GM10266 (cell line): ENCODE measurements around the gene METTL4.
A peak's percentile ranks its signal among the peaks of the same experiment; 100 is the strongest.

Source experiments
- DNase-seq: peaks from one replicate; pipeline ENCODE4 v3.0.0; 2012; ENCODE audit errors: extremely low spot score
- TF ChIP-seq, protein P1 (sequence below): IDR thresholded peaks from 2 replicates; pipeline ENCODE4 v1.5.1; 2012; ENCODE audit warnings: mild to moderate bottlenecking, low read depth; ENCODE audit not compliant: control insufficient read depth, insufficient read depth; ENCODE audit errors: missing control alignments

METTL4 gene

GRCh38 chr18:2571200-2572170 lies at the start of gene METTL4, which contains the start of gene NDC80:
Gene METTL4, minus strand, starts transcription at chr18:2571505. Its CDS starts 4,289 bp downstream, at chr18:2567216.
Gene NDC80, plus strand, starts transcription at chr18:2571557. Its CDS starts 1,429 bp downstream, at chr18:2572986.
- TF ChIP-seq, protein P1, sequence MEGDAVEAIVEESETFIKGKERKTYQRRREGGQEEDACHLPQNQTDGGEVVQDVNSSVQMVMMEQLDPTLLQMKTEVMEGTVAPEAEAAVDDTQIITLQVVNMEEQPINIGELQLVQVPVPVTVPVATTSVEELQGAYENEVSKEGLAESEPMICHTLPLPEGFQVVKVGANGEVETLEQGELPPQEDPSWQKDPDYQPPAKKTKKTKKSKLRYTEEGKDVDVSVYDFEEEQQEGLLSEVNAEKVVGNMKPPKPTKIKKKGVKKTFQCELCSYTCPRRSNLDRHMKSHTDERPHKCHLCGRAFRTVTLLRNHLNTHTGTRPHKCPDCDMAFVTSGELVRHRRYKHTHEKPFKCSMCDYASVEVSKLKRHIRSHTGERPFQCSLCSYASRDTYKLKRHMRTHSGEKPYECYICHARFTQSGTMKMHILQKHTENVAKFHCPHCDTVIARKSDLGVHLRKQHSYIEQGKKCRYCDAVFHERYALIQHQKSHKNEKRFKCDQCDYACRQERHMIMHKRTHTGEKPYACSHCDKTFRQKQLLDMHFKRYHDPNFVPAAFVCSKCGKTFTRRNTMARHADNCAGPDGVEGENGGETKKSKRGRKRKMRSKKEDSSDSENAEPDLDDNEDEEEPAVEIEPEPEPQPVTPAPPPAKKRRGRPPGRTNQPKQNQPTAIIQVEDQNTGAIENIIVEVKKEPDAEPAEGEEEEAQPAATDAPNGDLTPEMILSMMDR, result no peak
- DNase-seq, result peak; percentile 75

DNA sequence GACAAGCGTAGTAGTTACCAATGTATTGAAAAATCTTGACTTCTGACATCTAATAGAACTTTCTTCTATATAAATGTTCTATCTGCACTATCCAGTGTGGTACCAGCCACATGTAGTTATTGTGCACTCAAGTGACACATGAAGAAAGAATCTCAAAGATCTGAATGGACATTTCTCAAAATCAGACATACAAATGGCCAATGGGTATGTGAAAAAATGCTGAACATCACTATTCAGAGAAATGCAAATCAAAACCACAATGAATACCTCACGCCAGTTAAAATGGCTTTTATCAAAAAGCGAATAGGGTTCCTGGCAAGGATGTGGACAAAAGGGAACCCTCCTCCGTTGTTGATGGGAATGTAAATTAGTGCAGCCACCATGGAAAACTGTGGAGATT lies 46.7 kb upstream of the METTL4 start:
- TF ChIP-seq, protein P1, result no peak
- DNase-seq, result no peak

DNA sequence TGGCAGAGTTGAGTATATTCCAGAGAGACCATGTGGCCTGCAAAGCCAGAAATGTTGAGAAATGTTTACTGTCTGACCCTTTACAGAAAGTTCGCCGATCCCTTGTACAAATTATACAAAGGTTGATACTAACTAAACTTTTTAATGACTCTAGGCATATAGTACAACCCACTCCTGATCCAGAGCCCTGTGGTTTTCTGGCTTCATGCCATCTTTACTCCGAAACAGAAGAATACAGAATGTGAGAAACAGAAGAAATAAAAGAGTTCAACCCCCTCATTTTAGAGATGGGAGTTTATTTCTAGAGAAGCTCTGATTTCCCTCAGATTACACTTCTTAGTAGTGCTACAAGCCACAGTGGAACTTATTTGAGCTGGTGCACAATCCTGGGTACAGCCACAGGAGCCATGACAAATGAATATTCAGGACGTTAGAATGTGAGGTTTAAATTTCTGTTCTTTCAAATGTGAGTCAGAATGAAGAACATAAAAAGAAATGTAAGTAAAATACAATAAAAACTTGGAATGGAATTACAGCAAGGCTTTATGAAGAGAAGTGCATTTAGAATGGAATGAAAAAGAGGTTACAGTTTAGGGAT lies 46.2 kb upstream of the METTL4 start:
- TF ChIP-seq, protein P1, result no peak

DNA sequence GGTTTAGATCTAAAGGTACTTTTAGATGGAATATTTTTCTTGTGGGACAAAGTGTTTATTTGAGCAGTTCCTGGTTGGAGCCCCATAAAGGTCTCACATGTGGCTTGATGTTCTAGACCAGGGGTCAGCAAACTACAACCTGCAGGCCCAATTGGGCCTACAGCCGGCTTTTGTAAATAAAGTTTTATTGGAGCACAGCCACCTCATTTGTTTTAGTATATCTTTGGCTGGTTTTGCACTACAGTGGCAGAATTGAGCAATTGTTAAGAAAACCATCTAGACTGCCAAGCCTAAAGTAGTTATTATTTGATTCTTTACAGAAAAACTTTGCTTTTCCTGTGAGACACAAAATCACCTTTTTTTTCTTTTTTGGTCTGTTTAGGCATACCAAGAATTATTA lies 41.7 kb upstream of the METTL4 start:
- TF ChIP-seq, protein P1, result no peak
- DNase-seq, result no peak

More for the DNA sequence above, 46.2 kb upstream of the METTL4 start:
- no peak for DNase-seq

DNA sequence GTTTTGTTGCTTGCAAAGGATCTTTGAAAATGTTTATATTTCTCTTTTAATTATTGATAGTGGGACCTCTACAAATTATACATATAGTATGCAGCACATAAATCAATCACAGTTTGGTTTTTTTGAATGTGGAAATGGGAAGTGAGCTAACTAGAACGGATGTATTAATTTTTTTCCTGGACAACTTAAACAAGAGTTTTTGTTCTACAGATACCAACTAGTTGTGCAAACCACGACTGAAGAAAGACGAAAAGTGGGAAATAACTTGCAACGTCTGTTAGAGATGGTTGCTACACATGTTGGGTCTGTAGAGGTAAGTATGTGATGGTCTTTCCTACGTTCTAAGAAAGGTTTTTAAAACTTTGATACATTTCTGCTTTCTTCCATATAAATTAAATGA lies 39.2 kb upstream of the METTL4 start:
- TF ChIP-seq, protein P1, result no peak
- DNase-seq, result no peak

DNA sequence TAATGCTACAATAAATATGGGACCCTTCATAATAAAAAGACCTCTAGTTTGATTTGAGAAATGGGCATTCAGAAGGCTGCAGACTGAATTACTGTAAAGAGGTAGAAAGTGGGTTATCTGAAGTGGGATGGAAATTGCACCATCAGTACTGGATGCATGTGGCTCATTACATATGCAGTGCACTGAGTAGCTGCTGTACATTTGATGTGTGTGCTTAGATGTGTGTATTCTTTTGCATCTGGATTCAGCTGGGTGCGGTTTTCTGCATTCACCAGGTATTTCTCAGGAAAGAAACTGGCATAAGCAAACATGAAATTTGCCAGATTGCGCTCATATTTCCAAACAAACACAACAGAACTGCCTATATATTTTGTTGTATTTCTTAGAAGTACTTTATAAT lies 38.3 kb upstream of the METTL4 start:
- DNase-seq, result no peak
- TF ChIP-seq, protein P1, result no peak

GRCh38 chr18:2606335-2606734 lies 35.0 kb upstream of the METTL4 start:
- no peak for DNase-seq
- TF ChIP-seq, protein P1, result no peak
